GM18873 (cell line): ENCODE data around the gene CCL26.

ENCODE experiments used
- ATAC-seq: cut with Tn5 transposase; IDR thresholded peaks from one replicate; pipeline ENCODE4 v1.9.1; 2021; ENCODE audit warnings: mild to moderate bottlenecking, moderate library complexity, moderate number of reproducible peaks; ENCODE audit not compliant: unreplicated experiment, low FRiP score

Gene CCL26, protein sequence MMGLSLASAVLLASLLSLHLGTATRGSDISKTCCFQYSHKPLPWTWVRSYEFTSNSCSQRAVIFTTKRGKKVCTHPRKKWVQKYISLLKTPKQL

DNA sequence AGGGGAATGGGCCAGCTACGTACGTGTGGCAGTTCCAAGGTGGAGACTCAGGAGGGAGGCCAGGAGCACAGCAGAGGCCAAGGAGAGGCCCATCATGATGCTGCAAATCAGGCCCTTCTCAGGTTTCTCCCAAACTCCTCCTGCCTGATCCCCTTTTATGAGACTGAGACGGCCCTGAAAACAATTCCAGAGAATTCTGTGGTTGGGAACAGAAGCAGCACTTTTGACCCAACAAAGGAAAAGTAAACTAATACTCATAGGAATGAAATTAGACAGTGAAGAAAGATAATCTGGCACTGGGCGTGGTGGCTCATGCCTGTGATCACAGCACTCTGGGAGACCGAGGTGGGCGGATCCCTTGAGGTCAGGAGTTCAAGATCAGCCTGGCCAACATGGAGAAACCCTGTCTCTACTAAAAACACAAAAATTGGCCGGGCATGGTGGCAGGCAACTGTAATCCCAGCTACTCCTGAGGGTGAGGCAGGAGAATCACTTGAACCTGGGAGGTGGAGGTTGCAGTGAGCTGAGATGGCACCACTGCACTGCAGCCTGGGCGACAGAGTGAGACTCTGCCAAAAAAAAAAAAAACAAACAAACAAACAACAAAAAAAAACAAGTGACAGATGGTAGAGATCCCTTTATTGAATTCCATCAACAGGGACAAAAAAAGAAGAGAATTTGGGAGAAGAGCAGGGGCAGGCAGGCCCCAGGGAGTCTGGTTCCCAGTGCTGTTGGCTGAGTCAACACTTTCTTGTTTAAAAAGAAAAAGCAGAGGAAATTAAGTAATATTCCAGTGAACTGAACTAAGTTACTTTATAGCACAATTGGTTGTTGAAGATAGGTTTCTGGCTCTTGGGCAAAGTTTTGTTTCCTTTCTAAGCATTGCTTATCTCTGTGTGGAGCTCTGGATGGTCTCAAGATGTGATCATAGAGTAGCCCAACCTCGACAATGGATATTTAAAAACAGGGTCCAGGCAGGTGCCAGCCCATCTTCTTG is at the start of gene CCL26:
Gene CCL26, minus strand, starts transcription at position 131 of the 997 bp plus-strand sequence. Its CDS starts 35 bp downstream, at position 96.
- ATAC-seq = no peak

DNA sequence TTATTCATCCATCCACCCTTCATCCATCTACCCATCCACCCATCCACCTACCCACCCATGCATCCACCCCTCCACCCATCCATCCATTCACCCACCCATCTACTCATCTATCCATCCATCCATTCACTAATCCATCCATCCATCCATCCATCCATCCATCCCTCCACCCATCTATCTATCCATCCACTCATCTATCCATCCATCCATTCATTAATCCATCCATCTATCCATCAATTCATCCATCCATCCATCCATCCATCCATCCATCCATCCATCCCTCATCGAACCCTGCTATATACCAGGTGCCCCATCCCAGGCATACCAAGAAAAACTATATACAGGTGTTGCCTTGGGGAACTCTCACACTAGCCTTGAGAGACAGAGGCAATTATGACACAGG is 48.7 kb upstream of the CCL26 start:
- no peak for ATAC-seq

DNA sequence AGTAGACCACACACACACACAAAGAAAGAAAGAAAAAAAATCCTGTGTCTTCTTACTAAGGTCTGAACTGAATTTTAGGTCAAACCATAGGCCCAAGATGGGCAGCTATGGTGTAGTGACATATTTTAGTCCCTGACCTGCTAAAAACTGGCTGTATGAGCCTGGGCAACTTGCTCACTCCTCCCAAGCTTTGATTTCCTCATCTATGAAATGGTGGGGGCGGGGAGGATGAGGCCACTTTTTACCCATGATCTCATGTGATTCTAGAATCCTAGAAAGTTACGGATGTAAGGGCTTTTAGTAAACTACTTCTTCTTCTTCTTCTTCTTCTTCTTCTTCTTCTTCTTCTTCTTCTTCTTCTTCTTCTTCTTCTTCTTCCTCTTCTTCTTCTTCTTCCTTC is 47.7 kb upstream of the CCL26 start:
- ATAC-seq = no peak

DNA sequence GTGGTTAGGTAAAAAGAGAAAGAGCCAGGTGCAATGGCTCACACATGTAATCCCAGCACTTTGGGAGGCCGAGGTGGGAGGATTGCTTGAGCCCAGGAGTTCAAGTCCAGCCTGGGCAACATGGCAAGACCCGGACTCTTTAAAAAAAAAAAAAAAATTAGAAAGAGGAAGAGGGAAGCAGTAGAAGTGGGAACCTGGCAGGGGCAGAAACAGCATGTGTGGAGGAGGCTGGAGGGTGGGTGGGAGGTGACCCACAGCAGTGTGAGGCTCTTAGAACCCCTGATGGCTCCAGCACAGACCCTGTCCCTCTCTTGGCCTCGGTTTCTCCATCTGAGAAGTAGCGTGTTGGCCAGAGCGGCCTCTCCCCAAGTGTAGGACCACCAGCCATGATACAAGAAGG is 46.5 kb upstream of the CCL26 start:
- ATAC-seq = no peak

DNA sequence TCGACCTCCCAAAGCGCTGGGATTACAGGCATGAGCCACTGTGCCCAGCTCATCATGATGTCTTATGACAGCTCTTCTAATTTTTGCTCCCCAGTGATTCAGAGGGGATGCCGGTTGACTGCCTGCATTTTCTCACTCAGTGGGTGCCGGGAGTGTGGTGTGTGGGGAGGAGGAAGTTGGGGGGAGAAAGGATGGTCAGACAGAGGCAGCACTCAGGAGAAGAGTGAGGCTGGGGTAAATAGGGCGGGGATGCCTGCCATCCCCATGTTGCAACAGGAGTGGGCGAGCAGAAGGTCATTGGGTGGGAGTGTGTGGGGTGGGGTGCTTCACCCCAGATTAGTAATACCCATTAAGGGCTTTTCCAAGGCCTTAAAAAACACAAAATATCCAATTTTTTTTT is 45.1 kb upstream of the CCL26 start:
- ATAC-seq = no peak

DNA sequence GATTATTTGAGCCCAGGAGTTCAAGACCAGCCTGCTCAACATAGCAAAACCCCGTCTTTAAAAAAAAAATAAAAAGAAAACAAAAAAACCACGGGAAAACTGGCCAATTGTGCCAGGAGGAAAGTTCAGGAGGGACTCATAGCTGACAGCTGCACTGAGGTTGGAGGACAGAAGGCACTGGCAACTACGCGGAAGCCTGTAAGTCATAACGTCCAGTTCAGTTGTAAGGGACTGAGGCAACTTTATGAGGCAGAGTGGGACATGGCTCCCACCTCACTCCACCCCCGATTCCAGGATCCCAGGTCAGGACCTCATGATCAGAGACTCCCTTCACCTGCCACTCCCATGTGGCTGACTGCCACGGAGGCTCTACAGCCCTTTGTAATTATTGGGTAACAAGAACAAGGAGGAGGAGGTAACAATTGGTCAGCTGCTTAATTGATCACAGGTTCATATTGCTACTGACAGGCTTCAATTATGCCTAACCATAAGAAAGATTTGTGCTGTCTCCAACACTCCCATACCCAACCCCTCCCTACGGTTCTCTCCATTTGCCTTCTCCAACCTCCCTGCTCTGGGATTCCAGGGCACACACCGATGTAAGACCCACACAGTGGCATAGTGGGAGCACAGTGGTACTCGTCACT is 43.5 kb upstream of the CCL26 start:
- no peak for ATAC-seq

DNA sequence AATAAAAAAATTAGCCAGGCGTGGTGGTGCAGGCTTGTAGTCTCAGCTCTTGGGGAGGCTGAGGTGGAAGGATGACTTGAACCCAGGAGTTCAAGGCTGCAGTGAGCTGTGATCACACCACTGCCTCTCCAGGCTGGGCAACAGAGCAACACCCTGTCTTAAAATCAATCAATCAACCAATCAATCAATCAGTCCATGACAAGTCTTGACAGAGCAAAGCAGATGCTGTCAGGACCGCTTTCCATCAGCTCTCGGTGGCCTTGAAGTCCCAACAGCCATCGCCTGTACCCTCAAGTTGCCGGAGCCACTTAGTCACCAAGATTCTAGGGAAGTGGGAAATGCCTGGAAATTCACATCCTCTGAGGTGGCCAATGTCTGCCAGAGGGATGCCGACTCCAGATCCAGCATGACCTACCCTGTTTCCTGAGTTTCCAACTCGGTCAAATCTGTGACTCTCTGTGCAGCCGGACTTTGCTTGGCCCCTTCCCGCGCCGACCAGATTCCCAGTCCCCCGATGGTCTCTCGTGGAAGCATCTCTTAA is 42.5 kb upstream of the CCL26 start:
- no peak for ATAC-seq

DNA sequence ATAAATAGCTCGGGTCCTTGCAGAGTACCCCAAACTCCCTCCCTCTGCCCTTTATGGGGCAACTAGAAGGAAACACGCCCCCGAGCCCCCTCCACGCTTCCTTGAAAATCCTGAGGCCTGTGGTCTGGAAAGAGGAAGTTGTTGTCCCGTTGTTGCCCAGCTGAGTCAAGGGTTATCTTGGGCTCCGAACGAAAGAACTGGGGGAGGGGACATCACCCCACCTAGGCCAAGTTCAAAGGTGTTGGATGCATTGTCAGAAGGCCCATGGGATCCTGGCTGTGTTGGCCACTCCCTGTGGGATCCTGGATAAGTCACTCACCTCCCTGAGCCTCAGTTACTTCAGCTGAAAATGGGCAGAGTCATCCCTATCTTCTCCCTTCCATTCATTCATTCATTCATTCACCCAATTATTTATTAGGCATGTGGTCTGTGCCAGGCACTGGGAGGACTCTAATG is 41.8 kb upstream of the CCL26 start, which contains the start of gene CCL24:
Gene CCL24, minus strand, starts transcription at position 26 of the 456 bp plus-strand sequence. CDS start 91 bp downstream, outside the sequence.
- no peak for ATAC-seq

DNA sequence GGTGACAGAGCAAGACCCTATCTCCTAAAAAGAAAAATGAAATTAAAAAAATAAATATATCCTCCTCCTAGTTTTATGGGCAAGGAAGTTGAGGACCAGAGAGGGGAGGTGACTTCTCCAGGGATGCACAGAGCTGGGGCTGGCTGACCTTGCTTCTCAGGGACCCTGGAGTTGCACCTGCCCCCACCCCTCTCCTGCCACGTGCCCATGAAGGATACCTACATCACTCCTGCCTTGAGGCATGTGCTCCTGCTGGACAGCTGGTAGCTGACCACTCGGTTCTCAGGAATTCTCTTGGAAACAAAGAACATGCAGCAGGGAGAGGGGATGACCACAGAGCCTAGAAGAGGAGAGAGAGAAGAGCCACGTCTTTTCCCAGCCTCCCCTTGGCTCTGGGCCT is 41.1 kb upstream of the CCL26 start:
- no peak for ATAC-seq

DNA sequence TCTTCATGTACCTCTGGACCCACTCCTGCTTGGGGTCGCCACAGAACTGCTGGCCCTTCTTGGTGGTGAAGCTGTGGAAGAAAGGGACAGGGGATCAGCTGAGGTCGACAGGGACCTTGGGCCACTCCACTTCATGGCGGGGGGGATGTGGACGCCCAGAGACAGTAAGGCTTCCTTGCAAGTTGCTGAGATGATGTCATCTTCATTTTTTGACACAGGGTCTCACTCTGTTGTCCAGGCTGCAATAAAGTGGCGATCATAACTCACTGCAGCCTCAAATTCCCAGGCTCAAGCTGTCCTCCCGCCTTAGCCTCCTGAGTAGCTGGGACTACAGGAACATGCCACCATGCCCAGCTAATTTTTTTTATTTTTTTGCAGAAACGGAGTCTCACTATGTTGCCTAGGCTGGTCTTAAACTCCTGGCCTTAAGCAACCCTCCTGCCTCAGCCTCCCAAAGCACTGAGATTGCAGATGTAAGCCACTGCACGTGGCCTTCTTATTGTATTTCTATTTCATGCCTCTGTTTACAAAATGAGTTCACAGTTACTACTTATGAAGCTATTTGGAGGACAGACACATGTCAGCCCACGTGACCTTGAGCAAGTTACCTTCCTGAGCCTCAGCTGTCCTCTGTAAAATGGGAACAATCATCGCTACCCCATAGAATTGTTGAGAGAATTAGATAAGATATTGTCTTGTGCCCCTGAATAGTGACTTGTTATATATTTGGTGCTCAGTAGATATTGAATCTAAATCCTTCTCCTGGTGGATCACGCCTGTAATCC is 40.1 kb upstream of the CCL26 start:
- ATAC-seq = no peak

DNA sequence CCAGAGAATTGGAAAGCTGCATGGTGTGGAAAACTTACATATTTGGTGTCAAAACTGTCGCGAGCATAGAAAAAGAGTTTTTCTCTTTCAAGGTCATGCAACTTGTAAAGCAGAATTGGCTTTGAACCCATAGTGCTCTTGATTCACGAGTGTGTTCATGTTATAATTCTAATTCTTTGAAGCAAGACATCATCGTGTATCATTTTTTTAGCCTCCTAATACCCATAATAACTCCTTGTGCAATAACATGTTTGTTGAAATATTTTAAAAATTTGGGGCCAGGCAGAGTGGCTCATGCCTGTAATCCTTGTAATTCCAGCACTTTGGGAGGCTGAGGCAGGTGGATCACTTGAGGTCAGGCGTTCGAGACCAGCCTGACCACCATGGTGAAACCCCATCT is 37.4 kb upstream of the CCL26 start:
- no peak for ATAC-seq

DNA sequence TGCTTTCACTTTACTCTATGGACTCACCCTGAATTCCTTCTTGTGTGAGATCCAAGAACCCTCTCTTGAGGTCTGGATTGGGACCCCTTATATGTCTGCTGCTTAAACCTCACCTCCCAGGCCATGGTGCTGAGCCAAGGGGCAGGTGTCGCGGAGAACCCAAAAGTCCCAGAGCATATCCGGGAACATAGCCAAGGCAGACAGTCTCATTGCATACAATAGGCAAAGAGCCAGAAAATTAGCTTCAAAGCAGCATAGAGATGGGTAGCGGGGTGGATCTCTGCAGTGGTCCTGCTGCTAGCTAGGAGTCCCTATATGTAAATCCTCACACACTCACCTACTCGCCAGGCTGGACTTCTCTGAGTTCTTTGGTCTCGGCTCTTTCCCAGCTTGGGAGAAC is 36.1 kb upstream of the CCL26 start:
- ATAC-seq = no peak

DNA sequence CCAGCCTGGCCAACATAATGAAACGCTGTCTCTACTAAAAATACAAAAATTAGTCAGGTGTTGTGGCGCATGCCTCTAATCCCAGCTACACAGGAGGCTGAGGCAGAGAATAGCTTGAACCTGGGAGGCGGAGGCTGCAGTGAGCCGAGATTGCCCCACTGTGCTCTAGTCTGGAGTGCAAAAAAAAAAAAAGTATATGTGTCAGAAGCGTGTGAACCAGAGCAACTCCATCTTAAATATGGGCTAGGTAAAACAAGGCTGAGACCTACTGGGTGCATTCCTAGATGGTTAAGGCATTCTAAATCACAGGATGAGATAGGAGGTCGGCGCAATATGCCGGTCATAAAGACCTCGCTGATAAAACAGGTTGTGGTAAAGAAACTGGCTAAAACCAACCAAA is 35.4 kb upstream of the CCL26 start:
- no peak for ATAC-seq

DNA sequence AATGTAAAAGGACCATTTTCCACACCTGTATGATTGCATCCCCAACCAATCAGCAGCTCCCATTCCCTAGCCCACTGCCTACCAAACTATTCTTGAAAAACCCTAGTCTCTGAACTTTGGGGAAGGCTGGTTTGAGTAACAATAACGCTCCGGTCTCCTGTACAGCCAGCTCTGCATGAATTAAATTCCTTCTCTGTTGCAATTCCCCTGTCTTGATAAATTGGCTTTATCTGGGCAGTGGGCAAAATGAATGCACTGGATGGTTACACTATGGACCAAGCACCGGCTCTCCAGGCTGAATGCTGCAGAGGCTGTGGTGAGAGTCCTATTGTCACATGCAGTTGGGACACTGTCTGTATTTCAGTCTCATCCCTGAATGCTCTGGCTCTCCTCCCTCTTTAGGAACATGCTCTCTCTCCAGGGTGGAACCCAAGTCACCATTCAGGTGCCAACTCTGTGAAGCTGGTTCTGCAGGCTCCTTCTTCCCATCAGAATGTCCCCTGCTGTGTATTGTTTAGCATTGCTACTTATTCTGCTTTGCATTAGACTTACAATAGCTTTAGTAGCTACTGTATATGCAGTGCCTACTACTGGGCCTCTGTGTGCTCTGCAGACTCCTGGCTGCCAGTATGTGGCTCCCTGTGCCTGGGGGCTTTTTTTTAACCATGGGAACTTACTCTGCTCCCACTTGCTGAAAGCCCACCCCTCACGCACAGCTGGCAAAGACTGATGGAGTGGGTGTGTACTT is 34.7 kb upstream of the CCL26 start:
- no peak for ATAC-seq

DNA sequence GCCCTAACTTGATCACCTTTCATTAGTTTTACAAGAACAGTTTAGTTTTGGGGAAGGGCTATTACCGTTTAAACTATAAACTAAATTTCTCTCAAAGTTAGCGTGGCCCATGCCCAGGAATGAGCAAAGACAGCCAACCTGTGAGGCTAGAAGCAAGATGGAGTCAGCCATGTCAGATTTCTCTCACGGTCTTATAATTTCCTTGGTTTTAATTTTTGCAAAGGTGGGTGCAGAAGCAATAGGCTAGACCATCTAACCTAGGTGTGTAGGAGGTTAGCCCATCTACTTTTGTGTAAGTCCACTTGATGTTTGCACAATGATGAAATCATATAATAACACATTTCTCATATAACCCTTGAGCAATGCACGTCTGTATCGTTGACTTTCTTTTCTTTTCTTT is 32.7 kb upstream of the CCL26 start:
- ATAC-seq = no peak

DNA sequence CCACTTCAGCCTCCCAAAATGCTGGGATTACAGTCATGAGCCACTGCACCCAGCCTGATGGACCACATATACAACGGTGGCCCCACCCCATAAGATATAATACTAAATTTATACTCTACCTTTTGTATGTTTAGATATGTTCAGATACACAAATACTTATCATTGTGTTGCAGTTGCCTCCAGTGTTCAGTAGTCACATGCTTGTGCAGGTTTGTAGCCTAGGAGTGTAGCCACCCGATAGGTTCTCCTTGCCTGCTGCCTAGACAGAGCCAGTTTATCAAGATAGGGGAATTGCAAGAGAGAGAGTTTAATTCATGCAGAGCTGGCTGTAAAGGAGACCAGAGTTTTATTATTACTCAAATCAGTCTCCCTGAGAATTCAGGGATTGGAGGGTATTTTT is 32.0 kb upstream of the CCL26 start:
- no peak for ATAC-seq

DNA sequence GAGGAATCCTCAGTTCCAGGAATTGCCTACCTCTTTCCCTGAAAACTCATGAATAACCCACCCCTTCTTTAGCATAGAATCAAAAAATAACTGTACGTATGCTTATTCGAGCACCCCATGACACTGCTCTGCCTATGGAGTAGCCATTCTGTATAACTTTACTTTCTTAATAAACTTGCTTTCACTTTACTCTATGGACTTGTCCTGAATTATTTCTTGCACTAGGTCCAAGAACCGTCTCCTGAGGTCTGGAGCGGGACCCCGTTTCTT is 30.5 kb upstream of the CCL26 start:
- ATAC-seq = no peak

DNA sequence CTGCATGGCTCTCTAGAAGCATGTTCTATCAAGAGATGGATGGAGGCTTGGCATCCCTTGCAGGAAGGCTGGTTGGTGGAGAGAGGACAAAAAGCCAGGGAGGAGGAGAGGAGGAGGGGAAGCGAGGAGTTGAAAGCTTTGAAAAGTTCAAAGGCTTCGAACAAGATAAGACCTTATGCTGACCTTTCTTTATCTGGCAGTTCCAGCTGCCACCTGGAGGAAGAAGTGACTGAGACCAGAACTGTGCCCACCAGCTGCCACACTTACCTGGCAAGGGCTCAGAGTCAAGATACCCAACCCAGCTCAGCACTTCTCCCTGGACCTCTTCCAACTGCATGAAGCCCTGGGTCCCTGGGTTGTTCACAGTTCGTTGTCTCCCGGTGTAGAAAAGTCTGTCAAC is 26.8 kb upstream of the CCL26 start:
- ATAC-seq = no peak

DNA sequence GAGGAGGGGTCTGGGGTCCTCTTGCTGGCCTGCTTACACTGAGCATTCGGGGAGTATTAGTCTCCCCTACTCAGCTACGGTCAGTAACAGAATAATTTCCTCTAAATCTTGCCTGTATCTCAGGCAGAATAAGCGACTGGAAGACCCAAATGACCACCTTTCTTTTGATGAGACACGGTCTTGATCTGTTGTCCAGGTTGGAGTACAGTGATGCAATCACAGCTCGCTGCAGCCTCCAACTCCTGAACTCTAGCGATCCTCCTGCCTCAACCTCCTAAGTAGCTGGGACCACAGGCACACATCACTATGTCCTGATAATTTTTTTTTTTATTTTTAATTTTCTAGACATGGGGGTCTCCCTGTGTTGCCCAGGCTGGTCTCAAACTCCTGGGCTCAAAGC is 24.4 kb upstream of the CCL26 start:
- ATAC-seq = no peak

DNA sequence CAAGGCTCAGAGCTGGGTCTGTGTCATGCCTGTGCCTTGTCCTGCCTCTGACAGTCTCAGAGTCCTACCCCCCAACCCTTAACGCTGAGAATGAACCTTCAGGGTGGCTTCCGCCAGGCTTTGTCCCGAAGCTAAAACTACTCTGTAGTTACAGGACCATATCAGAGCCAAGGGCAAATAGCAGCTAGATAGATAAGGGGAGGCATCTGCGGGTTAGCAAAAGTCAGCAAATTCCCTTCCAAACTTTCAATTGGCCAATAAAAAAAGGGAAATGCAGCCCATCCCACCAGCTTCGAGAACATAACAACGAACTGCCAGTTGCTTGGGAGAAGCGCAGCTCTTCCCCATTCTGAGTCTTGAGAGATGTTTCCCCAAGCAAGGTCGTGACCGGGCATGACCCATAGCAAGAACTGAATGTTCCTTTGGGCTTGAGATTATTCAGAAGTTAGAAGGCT is 23.8 kb upstream of the CCL26 start:
- ATAC-seq = no peak
